ENCODE results near the gene CRIM1. TPM values are rescaled to one million over a fixed set of nuclear protein-coding genes. Genes with fewer than 3 reads are reported as not detected.

Gene CRIM1
- total and polyA plus RNA-seq, 4 donors: 2.2 to 22.1 (median 9.6) TPM

DNA sequence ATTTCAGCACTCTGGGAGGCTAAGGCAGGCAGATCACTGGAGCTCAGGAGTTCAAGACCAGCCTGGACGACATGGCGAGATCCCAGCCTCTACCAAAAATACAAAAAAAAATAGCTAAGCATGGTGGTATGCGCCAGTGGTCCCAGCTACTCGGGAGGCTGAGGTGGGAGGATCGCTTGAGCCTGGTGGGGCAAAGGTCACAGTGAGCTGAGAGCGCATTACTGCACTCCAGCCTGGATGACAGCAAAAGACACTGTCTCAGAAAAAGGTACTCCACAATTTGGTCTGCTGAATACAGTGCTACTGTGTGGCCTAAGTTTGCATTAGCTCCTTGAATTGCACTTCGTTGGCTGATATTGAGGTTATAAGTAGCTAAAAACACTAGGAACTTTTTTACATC lies 144.5 kb downstream of the CRIM1 start (continued):
- TF ChIP-seq, protein P1, sequence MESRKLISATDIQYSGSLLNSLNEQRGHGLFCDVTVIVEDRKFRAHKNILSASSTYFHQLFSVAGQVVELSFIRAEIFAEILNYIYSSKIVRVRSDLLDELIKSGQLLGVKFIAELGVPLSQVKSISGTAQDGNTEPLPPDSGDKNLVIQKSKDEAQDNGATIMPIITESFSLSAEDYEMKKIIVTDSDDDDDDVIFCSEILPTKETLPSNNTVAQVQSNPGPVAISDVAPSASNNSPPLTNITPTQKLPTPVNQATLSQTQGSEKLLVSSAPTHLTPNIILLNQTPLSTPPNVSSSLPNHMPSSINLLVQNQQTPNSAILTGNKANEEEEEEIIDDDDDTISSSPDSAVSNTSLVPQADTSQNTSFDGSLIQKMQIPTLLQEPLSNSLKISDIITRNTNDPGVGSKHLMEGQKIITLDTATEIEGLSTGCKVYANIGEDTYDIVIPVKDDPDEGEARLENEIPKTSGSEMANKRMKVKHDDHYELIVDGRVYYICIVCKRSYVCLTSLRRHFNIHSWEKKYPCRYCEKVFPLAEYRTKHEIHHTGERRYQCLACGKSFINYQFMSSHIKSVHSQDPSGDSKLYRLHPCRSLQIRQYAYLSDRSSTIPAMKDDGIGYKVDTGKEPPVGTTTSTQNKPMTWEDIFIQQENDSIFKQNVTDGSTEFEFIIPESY (IDR thresholded peaks at IDR 0.05): no peak
- TF ChIP-seq HNF4G (IDR thresholded peaks at IDR 0.05) (no peak), FOXA1 (IDR thresholded peaks at IDR 0.05) (no peak)

- Histone ChIP-seq H3K27me3 (ENCODE audit: control insufficient read depth in 4 of 4, insufficient read depth in 4 of 4, low read length in 3 of 4) (no peaks in the 10 kb centered on the region), H3K4me1 (ENCODE audit: control insufficient read depth in 4 of 4, insufficient read depth in 4 of 4, low read length in 3 of 4) (peaks cover 0 to 1% (median 0%) of the 10 kb centered on the region in 4 donors), H3K9ac (ENCODE audit: low read depth in 1 of 2, low read length in 2 of 2) (no peak overlapping the region), H3K4me3 (ENCODE audit: low read depth in 1 of 3, low read length in 3 of 3) (no peak overlapping the region), H3K36me3 (ENCODE audit: control insufficient read depth in 4 of 4, insufficient read depth in 3 of 4, low read depth in 1 of 4, low read length in 3 of 4) (no peaks in the 10 kb centered on the region), H3K27ac (ENCODE audit: low read depth in 1 of 2, low read length in 2 of 2) (no peak overlapping the region), H3K9me3 (ENCODE audit: control insufficient read depth in 4 of 4, low read length in 3 of 4) (no peaks in the 10 kb centered on the region)
- WGBS: 33% methylated on average over 4 of the region's 4 CpGs
- no peak for DNase-seq (ENCODE audit: low spot score)
- TF ChIP-seq FOXA1 (IDR thresholded peaks at IDR 0.05): no peak
- no peak for TF ChIP-seq RAD21 (IDR thresholded peaks at IDR 0.05)
- TF ChIP-seq JUND (IDR thresholded peaks at IDR 0.05): no peak
- no peak for TF ChIP-seq GABPA (IDR thresholded peaks at IDR 0.05 in 1 of 2, conservative IDR thresholded peaks at IDR 0.05 in 1 of 2)
- no peak for TF ChIP-seq NR2F2 (IDR thresholded peaks at IDR 0.05)
- TF ChIP-seq, protein P2, sequence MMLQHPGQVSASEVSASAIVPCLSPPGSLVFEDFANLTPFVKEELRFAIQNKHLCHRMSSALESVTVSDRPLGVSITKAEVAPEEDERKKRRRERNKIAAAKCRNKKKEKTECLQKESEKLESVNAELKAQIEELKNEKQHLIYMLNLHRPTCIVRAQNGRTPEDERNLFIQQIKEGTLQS (IDR thresholded peaks at IDR 0.05): no peak
- TF ChIP-seq TAF1 (conservative IDR thresholded peaks at IDR 0.05): no peak
- TF ChIP-seq, protein P1 (IDR thresholded peaks at IDR 0.05): no peak
- TF ChIP-seq, protein P3, sequence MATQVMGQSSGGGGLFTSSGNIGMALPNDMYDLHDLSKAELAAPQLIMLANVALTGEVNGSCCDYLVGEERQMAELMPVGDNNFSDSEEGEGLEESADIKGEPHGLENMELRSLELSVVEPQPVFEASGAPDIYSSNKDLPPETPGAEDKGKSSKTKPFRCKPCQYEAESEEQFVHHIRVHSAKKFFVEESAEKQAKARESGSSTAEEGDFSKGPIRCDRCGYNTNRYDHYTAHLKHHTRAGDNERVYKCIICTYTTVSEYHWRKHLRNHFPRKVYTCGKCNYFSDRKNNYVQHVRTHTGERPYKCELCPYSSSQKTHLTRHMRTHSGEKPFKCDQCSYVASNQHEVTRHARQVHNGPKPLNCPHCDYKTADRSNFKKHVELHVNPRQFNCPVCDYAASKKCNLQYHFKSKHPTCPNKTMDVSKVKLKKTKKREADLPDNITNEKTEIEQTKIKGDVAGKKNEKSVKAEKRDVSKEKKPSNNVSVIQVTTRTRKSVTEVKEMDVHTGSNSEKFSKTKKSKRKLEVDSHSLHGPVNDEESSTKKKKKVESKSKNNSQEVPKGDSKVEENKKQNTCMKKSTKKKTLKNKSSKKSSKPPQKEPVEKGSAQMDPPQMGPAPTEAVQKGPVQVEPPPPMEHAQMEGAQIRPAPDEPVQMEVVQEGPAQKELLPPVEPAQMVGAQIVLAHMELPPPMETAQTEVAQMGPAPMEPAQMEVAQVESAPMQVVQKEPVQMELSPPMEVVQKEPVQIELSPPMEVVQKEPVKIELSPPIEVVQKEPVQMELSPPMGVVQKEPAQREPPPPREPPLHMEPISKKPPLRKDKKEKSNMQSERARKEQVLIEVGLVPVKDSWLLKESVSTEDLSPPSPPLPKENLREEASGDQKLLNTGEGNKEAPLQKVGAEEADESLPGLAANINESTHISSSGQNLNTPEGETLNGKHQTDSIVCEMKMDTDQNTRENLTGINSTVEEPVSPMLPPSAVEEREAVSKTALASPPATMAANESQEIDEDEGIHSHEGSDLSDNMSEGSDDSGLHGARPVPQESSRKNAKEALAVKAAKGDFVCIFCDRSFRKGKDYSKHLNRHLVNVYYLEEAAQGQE (IDR thresholded peaks at IDR 0.05): no peak
- TF ChIP-seq YY1 (IDR thresholded peaks at IDR 0.05): no peak
- TF ChIP-seq, protein P4, sequence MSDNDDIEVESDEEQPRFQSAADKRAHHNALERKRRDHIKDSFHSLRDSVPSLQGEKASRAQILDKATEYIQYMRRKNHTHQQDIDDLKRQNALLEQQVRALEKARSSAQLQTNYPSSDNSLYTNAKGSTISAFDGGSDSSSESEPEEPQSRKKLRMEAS (IDR thresholded peaks at IDR 0.05): no peak
- TF ChIP-seq SP1 (IDR thresholded peaks at IDR 0.05): no peak
- TF ChIP-seq EGR1 (IDR thresholded peaks at IDR 0.05; ENCODE audit: low read depth in 2 of 2): no peak
- no peak for TF ChIP-seq HNF4A (conservative IDR thresholded peaks at IDR 0.05)
- TF ChIP-seq HNF4G (IDR thresholded peaks at IDR 0.05): no peak
- TF ChIP-seq FOXA2 (IDR thresholded peaks at IDR 0.05): no peak
- TF ChIP-seq RXRA (IDR thresholded peaks at IDR 0.05): no peak
- TF ChIP-seq, protein P5, sequence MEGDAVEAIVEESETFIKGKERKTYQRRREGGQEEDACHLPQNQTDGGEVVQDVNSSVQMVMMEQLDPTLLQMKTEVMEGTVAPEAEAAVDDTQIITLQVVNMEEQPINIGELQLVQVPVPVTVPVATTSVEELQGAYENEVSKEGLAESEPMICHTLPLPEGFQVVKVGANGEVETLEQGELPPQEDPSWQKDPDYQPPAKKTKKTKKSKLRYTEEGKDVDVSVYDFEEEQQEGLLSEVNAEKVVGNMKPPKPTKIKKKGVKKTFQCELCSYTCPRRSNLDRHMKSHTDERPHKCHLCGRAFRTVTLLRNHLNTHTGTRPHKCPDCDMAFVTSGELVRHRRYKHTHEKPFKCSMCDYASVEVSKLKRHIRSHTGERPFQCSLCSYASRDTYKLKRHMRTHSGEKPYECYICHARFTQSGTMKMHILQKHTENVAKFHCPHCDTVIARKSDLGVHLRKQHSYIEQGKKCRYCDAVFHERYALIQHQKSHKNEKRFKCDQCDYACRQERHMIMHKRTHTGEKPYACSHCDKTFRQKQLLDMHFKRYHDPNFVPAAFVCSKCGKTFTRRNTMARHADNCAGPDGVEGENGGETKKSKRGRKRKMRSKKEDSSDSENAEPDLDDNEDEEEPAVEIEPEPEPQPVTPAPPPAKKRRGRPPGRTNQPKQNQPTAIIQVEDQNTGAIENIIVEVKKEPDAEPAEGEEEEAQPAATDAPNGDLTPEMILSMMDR (IDR thresholded peaks at IDR 0.05; ENCODE audit: low read depth, low read length, missing input control): no peak
These were observed 146.5 kb downstream of the CRIM1 start for GRCh38 chr2:36502081-36502480.
